Endodermal cell (in vitro differentiated cells): ENCODE data around the gene ITPK1. TPM values are rescaled to one million over a fixed set of nuclear protein-coding genes. Genes with fewer than 3 reads are reported as not detected.

ENCODE experiments used
- DNase-seq: peaks from one replicate; pipeline ENCODE4 v3.0.0-alpha.2; 2017
- H3K27ac ChIP-seq: 2 replicates; pipeline ENCODE4 v1.5.1; 2013; ENCODE audit warnings: mild to moderate bottlenecking, low read depth, low read length, moderate library complexity
- H3K27me3 ChIP-seq: 2 replicates; pipeline ENCODE4 v1.6.1; 2013; ENCODE audit warnings: mild to moderate bottlenecking, low read length, moderate library complexity; ENCODE audit not compliant: insufficient read depth, control insufficient read depth, poor library complexity, severe bottlenecking
- H3K36me3 ChIP-seq: 2 replicates; pipeline ENCODE4 v1.7.0; 2013; ENCODE audit warnings: mild to moderate bottlenecking, low read length, moderate library complexity; ENCODE audit not compliant: control insufficient read depth, insufficient read depth
- H3K4me1 ChIP-seq: one replicate; pipeline ENCODE4 v1.7.0; 2013; ENCODE audit warnings: low read length; ENCODE audit not compliant: control insufficient read depth, insufficient read depth
- H3K4me3 ChIP-seq: 2 replicates; pipeline ENCODE4 v1.5.1; 2013; ENCODE audit warnings: mild to moderate bottlenecking, low read length, moderate library complexity
- H3K9ac ChIP-seq: 2 replicates; pipeline ENCODE4 v1.6.1; 2013; ENCODE audit warnings: mild to moderate bottlenecking, low read length, moderate library complexity; ENCODE audit not compliant: poor library complexity, severe bottlenecking; ENCODE audit errors: extremely low read depth
- H3K9me3 ChIP-seq: 2 replicates; pipeline ENCODE4 v1.6.1; 2013; ENCODE audit warnings: mild to moderate bottlenecking, low read length, moderate library complexity; ENCODE audit not compliant: control insufficient read depth
- H3K27ac Mint-ChIP-seq: 2 replicates; pipeline ENCODE4 v1.8.0; 2020; ENCODE audit warnings: mixed read lengths
- H3K27me3 Mint-ChIP-seq: 2 replicates; pipeline ENCODE4 v1.8.0; 2021; ENCODE audit warnings: mild to moderate bottlenecking, mixed read lengths; ENCODE audit not compliant: insufficient read depth
- H3K36me3 Mint-ChIP-seq: 2 replicates; pipeline ENCODE4 v1.8.0; 2020; ENCODE audit warnings: low read depth, mixed read lengths
- H3K4me1 Mint-ChIP-seq: 2 replicates; pipeline ENCODE4 v1.8.0; 2020; ENCODE audit warnings: mixed read lengths
- H3K4me3 Mint-ChIP-seq: 2 replicates; pipeline ENCODE4 v1.8.0; 2020; ENCODE audit warnings: mild to moderate bottlenecking, moderate library complexity, mixed read lengths
- H3K9me3 Mint-ChIP-seq: 2 replicates; pipeline ENCODE4 v1.8.0; 2020; ENCODE audit warnings: mild to moderate bottlenecking, mixed read lengths
- CTCF ChIP-seq: fragments of 200-600 bp; sonication (generic); conservative IDR thresholded peaks from 2 replicates; pipeline ENCODE4 v1.5.0; 2021; ENCODE audit warnings: antibody characterized with exemption, mild to moderate bottlenecking
- WGBS, 2 experiments: methylation state at CpG; one replicate each; pipeline versions ENCODE4 v1.1.5 to v1.1.7; 2013; ENCODE audit warnings: missing lambda C conversion rate in 2 of 2, mixed read lengths in 1 of 2; ENCODE audit not compliant: insufficient coverage in 1 of 2, insufficient read length in 1 of 2; 5-methylcytosine and 5-hydroxymethylcytosine counted together
- total RNA-seq, 2 donors: library from RNA; stranded (reverse); fragmentation: NEBNext Ultra II Directional in 1 of 2; extraction: Animal tissue kit (Norgen Biotek cat#: 25700) in 1 of 2; gene quantifications; 2 replicates in 1 of 2; 3 replicates in 1 of 2; pipeline ENCODE4 v1.2.1, GENCODE V29; 2021

The ITPK1 gene
- total RNA-seq, 2 donors from 2014 or later, result 59.9 to 66.9 TPM

- Histone ChIP-seq H3K4me1 (no peaks in the 10 kb centered on the region), H3K36me3 (no peaks in the 10 kb centered on the region), H3K27me3 (no peaks in the 10 kb centered on the region), H3K4me3 (no peak overlapping the region), H3K9me3 (peaks cover 9% of the 10 kb centered on the region), H3K27ac (no peak overlapping the region), H3K9ac (no peak overlapping the region)
- WGBS, 2 experiments, result 93 to 98% methylated on average over 7 of the region's 7 CpGs
- Mint-ChIP-seq H3K4me1 (peaks cover 13% of the 10 kb centered on the region), H3K36me3 (peaks cover 4% of the 10 kb centered on the region), H3K4me3 (no peak overlapping the region), H3K27ac (no peak overlapping the region), H3K9me3 (peaks cover 10% of the 10 kb centered on the region), H3K27me3 (no peaks in the 10 kb centered on the region)
- TF ChIP-seq CTCF, result no peak
- no peak for DNase-seq
These were observed 154.2 kb downstream of the ITPK1 start for GRCh38 chr14:92961567-92961855.

- H3K27me3 Mint-ChIP-seq, result no peaks in the 10 kb centered on the region
- peaks cover 13% of the 10 kb centered on the region for H3K4me1 Mint-ChIP-seq
- DNase-seq, result no peak
- WGBS, 2 experiments, result 92 to 98% methylated on average over 12 to 18 of the region's 18 CpGs
- peaks cover 10% of the 10 kb centered on the region for H3K9me3 Mint-ChIP-seq
- no peak overlapping the region for H3K27ac ChIP-seq
- H3K4me3 Mint-ChIP-seq, result no peak overlapping the region
- H3K9me3 ChIP-seq, result peaks cover 9% of the 10 kb centered on the region
- no peaks in the 10 kb centered on the region for H3K36me3 ChIP-seq
- no peaks in the 10 kb centered on the region for H3K4me1 ChIP-seq
- no peak for TF ChIP-seq CTCF
- H3K27me3 ChIP-seq, result no peaks in the 10 kb centered on the region
- peaks cover 4% of the 10 kb centered on the region for H3K36me3 Mint-ChIP-seq
- no peak overlapping the region for H3K4me3 ChIP-seq
- H3K9ac ChIP-seq, result no peak overlapping the region
- no peak overlapping the region for H3K27ac Mint-ChIP-seq
These were observed 154.8 kb downstream of the ITPK1 start for GRCh38 chr14:92960706-92961566.

GRCh38 chr14:92959761-92960680, 155.7 kb downstream of the ITPK1 start:
- no peak for TF ChIP-seq CTCF
- H3K9ac ChIP-seq, result no peak overlapping the region
- H3K36me3 ChIP-seq, result no peaks in the 10 kb centered on the region
- Mint-ChIP-seq H3K27ac (no peak overlapping the region), H3K4me1 (peaks cover 13% of the 10 kb centered on the region), H3K36me3 (peaks cover 2% of the 10 kb centered on the region), H3K27me3 (no peaks in the 10 kb centered on the region), H3K9me3 (peaks cover 7% of the 10 kb centered on the region), H3K4me3 (no peak overlapping the region)
- peaks cover 4% of the 10 kb centered on the region for H3K9me3 ChIP-seq
- no peak for DNase-seq
- H3K27me3 ChIP-seq, result no peaks in the 10 kb centered on the region
- WGBS, 2 experiments, result 92 to 96% methylated on average over 19 to 30 of the region's 30 CpGs
- no peak overlapping the region for H3K4me3 ChIP-seq
- no peaks in the 10 kb centered on the region for H3K4me1 ChIP-seq
- H3K27ac ChIP-seq, result peak overlapping the region; percentile 88
